Stomach (tissue), 9 donors: ENCODE data around the gene PCDHGA3. TPM values are rescaled to one million over a fixed set of nuclear protein-coding genes. Genes with fewer than 3 reads are reported as not detected.
"Not testable (repeated sequence)": the region's sequence is repeated elsewhere in the genome, so short reads cannot be mapped to it uniquely, and the experiment has no call there.

Experiments
- DNase-seq, 2 donors: peaks; one replicate each; pipeline versions ENCODE4 v3.0.0 to v3.0.0-alpha.2; 2013 to 2019
- H3K27ac ChIP-seq, 5 donors: fragments of 200-600 bp in 4 of 5; sonication (generic) in 4 of 5; one replicate each; pipeline ENCODE4 v1.5.1; 2013 to 2019; ENCODE audit warnings: mild to moderate bottlenecking in 1 of 5, moderate library complexity in 1 of 5
- H3K27me3 ChIP-seq, 3 donors: fragments of 200-600 bp; sonication (generic); one replicate each; pipeline ENCODE4 v1.5.1; 2017 to 2019; ENCODE audit warnings: mixed run types in 1 of 3
- H3K36me3 ChIP-seq, 4 donors: fragments of 200-600 bp; sonication (generic); 1 replicate in 3 of 4; 2 replicates in 1 of 4; pipeline ENCODE4 v1.5.1; 2016 to 2019
- H3K4me1 ChIP-seq, 4 donors: fragments of 200-600 bp; sonication (generic); one replicate each; pipeline ENCODE4 v1.5.1; 2016 to 2019
- H3K4me3 ChIP-seq, 4 donors: fragments of 200-600 bp; sonication (generic) in 3 of 4; one replicate each; pipeline ENCODE4 v1.5.1; 2016 to 2019; ENCODE audit warnings: mild to moderate bottlenecking in 1 of 4
- H3K9me3 ChIP-seq, 4 donors: fragments of 200-600 bp; sonication (generic); one replicate each; pipeline ENCODE4 v1.5.1; 2016 to 2019
- EP300 ChIP-seq: sonication (generic); formaldehyde crosslinking; IDR thresholded peaks from one replicate; pipeline ENCODE4 v1.6.1; 2017; ENCODE audit warnings: antibody characterized with exemption
- POLR2A ChIP-seq, 4 donors: fragments of 450-650 bp; IDR thresholded peaks; one replicate each; pipeline ENCODE4 v1.6.1; 2016; ENCODE audit warnings: antibody characterized with exemption in 4 of 4, control low read depth in 2 of 4, mild to moderate bottlenecking in 1 of 4, moderate library complexity in 1 of 4
- POLR2AphosphoS5 ChIP-seq, 3 donors: sonication (generic); formaldehyde crosslinking; IDR thresholded peaks; one replicate each; pipeline ENCODE4 v1.6.1; 2016; ENCODE audit warnings: antibody characterized with exemption in 3 of 3
- WGBS, 5 donors: extraction: QIAGEN DNeasy Blood & Tissue Kit in 3 of 5; methylation state at CpG; one replicate each; pipeline versions ENCODE4 v1.1.5 to v1.1.7; 2013 to 2018; 5-methylcytosine and 5-hydroxymethylcytosine counted together
- intact Hi-C: fragments of 100-400 bp; cut with DNase I; formaldehyde crosslinking; loops from one replicate; pipeline ENCODE4 v1.15.1; 2023; ENCODE audit warnings: low total_unique reads
- polyA plus RNA-seq, 3 donors: library from polyadenylated mRNA; stranded (reverse); fragments of 200-250 nt; gene quantifications; one replicate each; pipeline ENCODE4 v1.2.3, GENCODE V29; 2013
- total RNA-seq, 5 donors: library from RNA; depleted of rRNA; stranded (reverse); fragments of >200 nt; gene quantifications; one replicate each; pipeline versions ENCODE4 v1.1.0 to v1.2.3, GENCODE V29; 2014 to 2016
- TF ChIP-seq, protein P1 (sequence below), 7 experiments: fragments of 450-650 bp in 4 of 7; fragments of 200-600 bp in 3 of 7; sonication (generic) in 3 of 7; IDR thresholded peaks; one replicate each; pipeline ENCODE4 v1.5.1; 2016 to 2019; ENCODE audit warnings: antibody characterized with exemption in 7 of 7, control low read depth in 2 of 7, mild to moderate bottlenecking in 1 of 7
- donor health status: healthy with polysubstance abuse.
- donor health status: Bipolar disorder and iron deficiency.
- donor health status: healthy.

The PCDHGA3 gene
- total and polyA plus RNA-seq, 8 donors: 0.08 to 6.7 (median 1.1) TPM; not detected in 3

DNA sequence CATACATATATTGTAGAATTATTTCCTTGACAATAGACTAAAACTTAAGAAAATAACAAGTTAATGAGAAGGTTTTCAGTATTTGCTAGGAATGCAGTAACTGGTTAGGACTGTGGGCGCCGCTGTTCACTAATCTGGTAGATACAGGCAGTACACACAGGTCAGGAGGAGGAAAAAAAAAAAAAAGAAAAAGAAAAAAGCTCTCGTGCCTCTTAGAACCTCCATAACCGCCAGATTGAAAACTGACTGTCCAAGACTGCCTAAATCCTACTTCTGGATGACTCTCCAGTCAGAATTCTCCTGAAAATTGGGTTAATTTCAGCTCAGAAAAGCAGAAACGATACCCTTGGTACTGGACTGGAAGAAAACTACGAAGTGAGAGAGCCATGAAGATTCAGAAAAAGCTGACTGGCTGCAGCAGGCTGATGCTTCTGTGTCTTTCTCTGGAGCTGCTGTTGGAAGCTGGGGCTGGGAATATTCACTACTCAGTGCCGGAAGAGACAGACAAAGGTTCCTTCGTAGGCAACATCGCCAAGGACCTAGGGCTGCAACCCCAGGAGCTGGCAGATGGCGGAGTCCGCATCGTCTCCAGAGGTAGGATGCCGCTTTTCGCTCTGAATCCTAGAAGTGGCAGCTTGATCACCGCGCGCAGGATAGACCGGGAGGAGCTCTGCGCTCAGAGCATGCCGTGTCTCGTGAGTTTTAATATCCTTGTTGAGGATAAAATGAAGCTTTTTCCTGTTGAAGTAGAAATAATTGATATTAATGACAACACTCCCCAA lies 13.1 kb upstream of the PCDHGA3 start, which contains the start of gene PCDHGA1:
Gene PCDHGA1 (plus strand): TSS at position 216 of the 782 bp plus-strand sequence.
- Histone ChIP-seq H3K4me3 (no peak within 1 kb of the TSS), H3K9me3 (peaks cover 25 to 97% (median 87%) of the 10 kb centered on the region in 4 donors), H3K27me3 (peaks cover 0 to 70% (median 28%) of the 10 kb centered on the region in 3 donors), H3K36me3 (peaks cover 0 to 5% (median 0%) of the 10 kb centered on the region in 4 donors), H3K27ac (no peak within 1 kb of the TSS), H3K4me1 (no peaks in the 10 kb centered on the region)
- intact Hi-C loops: no loop called here
- DNase-seq: peak in 1 of 2 donors; percentile 27
- 22 to 32% (median 27%) methylated on average over 21 of the region's 21 CpGs for WGBS, 5 donors
- TF ChIP-seq POLR2AphosphoS5 (IDR thresholded peaks at IDR 0.05) (no peak), POLR2A (IDR thresholded peaks at IDR 0.05) (no peak), EP300 (no peak)

DNA sequence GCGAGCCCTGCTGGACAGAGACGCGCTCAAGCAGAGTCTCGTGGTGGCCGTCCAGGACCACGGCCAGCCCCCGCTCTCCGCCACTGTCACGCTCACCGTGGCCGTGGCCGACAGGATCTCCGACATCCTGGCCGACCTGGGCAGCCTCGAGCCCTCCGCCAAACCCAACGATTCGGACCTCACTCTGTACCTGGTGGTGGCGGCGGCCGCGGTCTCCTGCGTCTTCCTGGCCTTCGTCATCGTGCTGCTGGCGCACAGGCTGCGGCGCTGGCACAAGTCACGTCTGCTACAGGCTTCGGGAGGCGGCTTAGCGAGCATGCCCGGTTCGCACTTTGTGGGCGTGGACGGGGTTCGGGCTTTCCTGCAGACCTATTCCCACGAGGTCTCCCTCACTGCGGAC lies 11.1 kb upstream of the PCDHGA3 start:
- H3K4me1 ChIP-seq, DNase-seq, H3K4me3 ChIP-seq, H3K36me3 ChIP-seq, H3K27ac ChIP-seq, intact Hi-C loops: not testable (repeated sequence)
- peaks cover 0 to 66% (median 28%) of the 10 kb centered on the region in 3 donors for H3K27me3 ChIP-seq
- 20 to 44% (median 42%) methylated on average over 6 to 39 of the region's 39 CpGs for WGBS, 5 donors
- H3K9me3 ChIP-seq: peaks cover 20 to 95% (median 82%) of the 10 kb centered on the region in 4 donors

DNA sequence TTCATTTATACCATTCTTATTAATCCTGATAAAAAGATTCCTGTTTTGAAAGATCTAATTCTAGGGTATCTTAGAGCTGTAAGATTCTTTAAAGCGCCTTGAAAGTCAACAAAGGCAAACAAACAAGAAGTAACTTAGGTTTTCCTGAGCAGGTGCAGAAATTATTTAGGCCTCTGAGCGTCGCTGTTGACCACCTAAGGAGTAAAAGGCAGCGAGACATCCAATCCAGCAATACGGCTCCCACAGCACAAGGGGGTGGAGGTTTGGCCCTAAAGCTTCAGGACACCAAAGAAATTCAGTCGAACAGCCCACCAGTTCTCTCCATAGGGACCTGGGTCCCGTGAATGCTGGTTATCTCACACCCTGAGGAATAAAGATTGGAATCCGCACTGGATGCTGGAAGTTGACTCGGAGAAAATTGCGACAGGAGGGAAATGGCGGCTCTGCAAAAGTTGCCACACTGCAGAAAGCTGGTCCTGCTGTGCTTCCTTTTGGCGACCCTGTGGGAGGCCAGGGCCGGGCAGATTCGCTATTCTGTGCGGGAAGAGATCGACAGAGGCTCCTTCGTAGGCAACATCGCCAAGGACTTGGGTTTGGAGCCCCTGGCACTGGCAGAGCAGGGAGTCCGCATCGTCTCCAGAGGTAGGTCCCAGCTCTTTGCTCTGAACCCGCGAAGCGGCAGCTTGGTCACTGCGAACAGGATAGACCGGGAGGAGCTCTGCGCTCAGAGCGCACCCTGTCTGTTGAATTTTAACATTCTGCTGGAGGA lies 4.9 kb upstream of the PCDHGA3 start, which contains the start of gene PCDHGA2:
Gene PCDHGA2 (plus strand): TSS at position 223 of the 769 bp plus-strand sequence.
- H3K27me3 ChIP-seq: peaks cover 0 to 58% (median 15%) of the 10 kb centered on the region in 3 donors
- 8 to 17% (median 13%) methylated on average over 27 of the region's 27 CpGs for WGBS, 5 donors
- H3K4me3 ChIP-seq: peak within 1 kb of the TSS in 3 of 4 donors; percentile 18 to 29 (median 26)
- H3K9me3 ChIP-seq: peaks cover 33 to 96% (median 87%) of the 10 kb centered on the region in 4 donors
- intact Hi-C loops: no loop called here
- H3K36me3 ChIP-seq: no peaks in the 10 kb centered on the region
- no peaks in the 10 kb centered on the region for H3K4me1 ChIP-seq
- H3K27ac ChIP-seq: no peak within 1 kb of the TSS
- peak in 1 of 2 donors; percentile 55 for DNase-seq
- TF ChIP-seq, protein P1, sequence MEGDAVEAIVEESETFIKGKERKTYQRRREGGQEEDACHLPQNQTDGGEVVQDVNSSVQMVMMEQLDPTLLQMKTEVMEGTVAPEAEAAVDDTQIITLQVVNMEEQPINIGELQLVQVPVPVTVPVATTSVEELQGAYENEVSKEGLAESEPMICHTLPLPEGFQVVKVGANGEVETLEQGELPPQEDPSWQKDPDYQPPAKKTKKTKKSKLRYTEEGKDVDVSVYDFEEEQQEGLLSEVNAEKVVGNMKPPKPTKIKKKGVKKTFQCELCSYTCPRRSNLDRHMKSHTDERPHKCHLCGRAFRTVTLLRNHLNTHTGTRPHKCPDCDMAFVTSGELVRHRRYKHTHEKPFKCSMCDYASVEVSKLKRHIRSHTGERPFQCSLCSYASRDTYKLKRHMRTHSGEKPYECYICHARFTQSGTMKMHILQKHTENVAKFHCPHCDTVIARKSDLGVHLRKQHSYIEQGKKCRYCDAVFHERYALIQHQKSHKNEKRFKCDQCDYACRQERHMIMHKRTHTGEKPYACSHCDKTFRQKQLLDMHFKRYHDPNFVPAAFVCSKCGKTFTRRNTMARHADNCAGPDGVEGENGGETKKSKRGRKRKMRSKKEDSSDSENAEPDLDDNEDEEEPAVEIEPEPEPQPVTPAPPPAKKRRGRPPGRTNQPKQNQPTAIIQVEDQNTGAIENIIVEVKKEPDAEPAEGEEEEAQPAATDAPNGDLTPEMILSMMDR (IDR thresholded peaks at IDR 0.05): no peak
- TF ChIP-seq POLR2AphosphoS5 (IDR thresholded peaks at IDR 0.05): no peak
- TF ChIP-seq EP300: no peak
- TF ChIP-seq POLR2A (IDR thresholded peaks at IDR 0.05): no peak

DNA sequence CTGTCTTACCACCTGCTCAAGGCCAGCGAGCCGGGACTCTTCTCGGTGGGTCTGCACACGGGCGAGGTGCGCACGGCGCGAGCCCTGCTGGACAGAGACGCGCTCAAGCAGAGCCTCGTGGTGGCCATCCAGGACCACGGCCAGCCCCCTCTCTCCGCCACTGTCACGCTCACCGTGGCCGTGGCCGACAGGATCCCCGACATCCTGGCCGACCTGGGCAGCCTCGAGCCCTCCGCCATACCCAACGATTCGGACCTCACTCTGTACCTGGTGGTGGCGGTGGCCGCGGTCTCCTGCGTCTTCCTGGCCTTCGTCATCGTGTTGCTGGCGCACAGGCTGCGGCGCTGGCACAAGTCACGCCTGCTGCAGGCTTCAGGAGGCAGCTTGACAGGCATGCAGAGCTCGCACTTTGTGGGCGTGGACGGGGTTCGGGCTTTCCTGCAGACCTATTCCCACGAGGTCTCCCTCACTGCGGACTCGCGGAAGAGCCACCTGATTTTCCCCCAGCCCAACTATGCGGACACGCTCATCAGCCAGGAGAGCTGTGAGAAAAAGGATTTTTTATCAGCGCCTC lies 2.8 kb upstream of the PCDHGA3 start:
- Histone ChIP-seq H3K27me3 (peaks cover 0 to 66% (median 14%) of the 10 kb centered on the region in 3 donors), H3K9me3 (peaks cover 40 to 100% (median 95%) of the 10 kb centered on the region in 4 donors)
- H3K4me3 ChIP-seq, H3K4me1 ChIP-seq, H3K27ac ChIP-seq, H3K36me3 ChIP-seq, DNase-seq, intact Hi-C loops: not testable (repeated sequence)
- WGBS, 5 donors: 42 to 70% (median 62%) methylated on average over 19 to 44 of the region's 45 CpGs

DNA sequence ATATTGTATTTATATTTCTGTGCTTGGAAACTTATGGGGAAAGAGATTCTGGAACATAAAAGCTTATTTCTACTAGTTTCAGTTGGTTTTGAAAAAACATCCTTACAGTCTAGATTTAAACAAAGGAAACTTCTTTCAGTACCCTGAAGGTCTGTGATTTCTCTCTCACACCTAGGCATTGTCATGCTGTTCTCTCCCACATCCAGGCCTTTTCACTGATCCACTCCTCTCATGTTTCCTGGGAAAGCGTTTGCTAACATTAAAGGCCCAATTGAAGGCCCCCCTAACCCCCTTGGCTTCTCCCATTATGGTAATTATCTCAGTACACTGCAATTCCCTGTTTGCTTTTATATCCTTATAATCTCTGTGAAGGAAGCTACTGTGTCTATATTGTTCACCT lies 856 bp upstream of the PCDHGA3 start:
- no peak for TF ChIP-seq POLR2AphosphoS5 (IDR thresholded peaks at IDR 0.05)
- TF ChIP-seq, protein P1 (IDR thresholded peaks at IDR 0.05): no peak
- Histone ChIP-seq H3K4me1 (no peaks in the 10 kb centered on the region), H3K27ac (no peak overlapping the region), H3K36me3 (peaks cover 0 to 8% (median 0%) of the 10 kb centered on the region in 4 donors), H3K27me3 (peaks cover 0 to 65% (median 18%) of the 10 kb centered on the region in 3 donors), H3K9me3 (peaks cover 46 to 100% (median 98%) of the 10 kb centered on the region in 4 donors), H3K4me3 (no peak overlapping the region)
- intact Hi-C loops: no loop called here
- DNase-seq: no peak
- WGBS, 5 donors: 5 to 26% (median 17%) methylated on average over 1 of the region's 1 CpG
